Breast epithelium (tissue), 3 donors: ENCODE measurements around the gene CNTN1.

Source experiments
- POLR2A ChIP-seq: fragments of 450-650 bp; IDR thresholded peaks from one replicate; pipeline ENCODE4 v1.6.1; 2016; ENCODE audit warnings: antibody characterized with exemption, mild to moderate bottlenecking, moderate library complexity
- TF ChIP-seq, protein P1 (sequence below), 3 donors: fragments of 450-650 bp; IDR thresholded peaks; one replicate each; pipeline ENCODE4 v1.5.1; 2016 to 2017; ENCODE audit warnings: antibody characterized with exemption in 3 of 3, mild to moderate bottlenecking in 3 of 3, moderate library complexity in 3 of 3

DNA sequence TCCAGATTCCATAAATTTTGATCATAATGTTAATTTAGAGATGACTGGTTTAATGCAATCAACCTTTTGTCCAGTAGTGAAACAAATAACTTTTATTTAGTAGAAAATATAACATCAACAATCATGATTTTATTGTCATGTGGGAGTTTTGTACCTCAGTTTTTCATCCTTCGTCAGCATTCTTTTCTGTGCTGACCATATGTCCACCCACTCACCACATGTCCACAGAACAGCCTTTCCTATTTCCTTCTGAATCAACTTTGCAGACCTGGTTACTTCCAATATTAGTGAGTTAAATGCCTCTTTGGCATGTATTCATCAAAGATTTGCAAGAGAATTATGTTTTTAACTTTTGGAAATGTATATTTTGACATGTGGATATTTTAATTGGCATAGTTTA is 36.8 kb upstream of the CNTN1 start:
- TF ChIP-seq, protein P1, sequence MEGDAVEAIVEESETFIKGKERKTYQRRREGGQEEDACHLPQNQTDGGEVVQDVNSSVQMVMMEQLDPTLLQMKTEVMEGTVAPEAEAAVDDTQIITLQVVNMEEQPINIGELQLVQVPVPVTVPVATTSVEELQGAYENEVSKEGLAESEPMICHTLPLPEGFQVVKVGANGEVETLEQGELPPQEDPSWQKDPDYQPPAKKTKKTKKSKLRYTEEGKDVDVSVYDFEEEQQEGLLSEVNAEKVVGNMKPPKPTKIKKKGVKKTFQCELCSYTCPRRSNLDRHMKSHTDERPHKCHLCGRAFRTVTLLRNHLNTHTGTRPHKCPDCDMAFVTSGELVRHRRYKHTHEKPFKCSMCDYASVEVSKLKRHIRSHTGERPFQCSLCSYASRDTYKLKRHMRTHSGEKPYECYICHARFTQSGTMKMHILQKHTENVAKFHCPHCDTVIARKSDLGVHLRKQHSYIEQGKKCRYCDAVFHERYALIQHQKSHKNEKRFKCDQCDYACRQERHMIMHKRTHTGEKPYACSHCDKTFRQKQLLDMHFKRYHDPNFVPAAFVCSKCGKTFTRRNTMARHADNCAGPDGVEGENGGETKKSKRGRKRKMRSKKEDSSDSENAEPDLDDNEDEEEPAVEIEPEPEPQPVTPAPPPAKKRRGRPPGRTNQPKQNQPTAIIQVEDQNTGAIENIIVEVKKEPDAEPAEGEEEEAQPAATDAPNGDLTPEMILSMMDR (IDR thresholded peaks at IDR 0.05), result no peak
- TF ChIP-seq POLR2A, result no peak
